GM19463 (cell line): ENCODE measurements around the gene PTPN4.
A peak's percentile ranks its signal among the peaks of the same experiment; 100 is the strongest.

Experiments used
- ATAC-seq: cut with Tn5 transposase; IDR thresholded peaks from one replicate; pipeline ENCODE4 v1.9.1; 2021; ENCODE audit warnings: mild to moderate bottlenecking, moderate library complexity; ENCODE audit not compliant: unreplicated experiment

The PTPN4 gene

DNA sequence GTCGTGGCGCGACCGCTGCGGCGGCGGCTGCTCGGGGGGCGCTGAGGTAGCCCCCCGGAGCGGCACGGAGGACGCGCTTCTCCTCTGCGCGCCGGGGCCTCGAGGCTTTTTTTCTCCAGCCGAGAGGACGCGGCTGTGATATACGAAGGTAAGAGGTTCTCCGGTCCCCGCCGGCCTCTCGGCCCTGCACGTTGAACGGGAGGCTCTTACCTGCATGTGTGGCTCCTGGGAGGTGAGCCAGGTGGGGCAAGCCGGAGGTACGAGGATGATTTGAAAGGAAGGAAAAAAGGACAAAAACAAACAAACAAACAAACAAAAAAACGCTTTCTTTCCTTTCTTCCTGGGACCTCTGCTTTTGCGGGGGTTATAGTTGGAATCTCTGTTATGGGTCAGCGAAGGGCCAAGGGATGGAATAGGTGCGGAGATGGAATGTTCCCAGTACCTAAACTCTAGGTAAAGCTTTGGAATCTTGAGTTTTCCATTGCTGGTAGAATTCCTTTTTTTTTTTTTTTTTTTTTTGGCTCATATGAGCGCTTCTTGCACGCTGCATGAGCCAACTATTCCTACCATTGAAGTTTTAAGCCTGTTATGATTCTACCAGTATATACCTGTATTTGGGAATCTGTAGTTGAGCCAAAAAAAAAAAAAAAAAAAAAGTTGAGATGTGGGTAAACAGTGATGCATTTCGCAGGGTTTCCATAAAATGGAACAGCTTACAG is 674 bp downstream of the PTPN4 start:
- ATAC-seq: peak; percentile 6

DNA sequence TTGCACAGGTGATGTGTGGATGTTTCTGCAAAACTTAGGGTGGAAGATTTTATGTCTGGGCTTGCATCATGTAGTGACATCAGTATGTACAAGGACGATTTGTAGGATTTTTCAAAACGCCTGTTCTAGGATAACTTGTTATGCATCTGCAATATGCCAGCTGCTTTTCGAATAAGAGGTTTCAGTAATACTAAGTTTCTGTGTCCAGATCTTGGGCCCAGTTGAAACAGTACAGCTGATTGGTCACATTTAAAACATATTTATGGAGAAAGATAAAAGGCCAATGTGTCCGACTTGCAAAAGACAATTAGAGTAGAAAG is 1.2 kb downstream of the PTPN4 start:
- ATAC-seq: no peak

DNA sequence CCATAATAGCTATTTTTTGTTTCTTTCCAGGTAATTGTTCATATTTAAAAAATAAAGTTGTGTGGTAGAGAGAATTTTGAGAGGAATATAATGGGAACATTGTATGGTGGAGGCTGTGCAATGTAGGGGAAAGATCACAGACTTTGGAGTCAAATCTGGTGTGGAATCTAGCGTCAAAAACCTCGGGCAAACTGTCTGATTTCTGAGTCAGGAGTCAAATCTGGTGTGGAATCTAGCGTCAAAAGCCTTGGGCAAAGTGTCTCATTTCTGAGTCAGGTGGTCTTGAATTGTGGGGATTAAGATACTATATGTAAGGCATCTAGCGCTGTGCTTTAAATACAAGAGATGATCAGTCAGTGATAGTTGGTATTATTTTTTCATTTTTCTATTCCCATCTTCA is 5.1 kb downstream of the PTPN4 start:
- no peak for ATAC-seq

DNA sequence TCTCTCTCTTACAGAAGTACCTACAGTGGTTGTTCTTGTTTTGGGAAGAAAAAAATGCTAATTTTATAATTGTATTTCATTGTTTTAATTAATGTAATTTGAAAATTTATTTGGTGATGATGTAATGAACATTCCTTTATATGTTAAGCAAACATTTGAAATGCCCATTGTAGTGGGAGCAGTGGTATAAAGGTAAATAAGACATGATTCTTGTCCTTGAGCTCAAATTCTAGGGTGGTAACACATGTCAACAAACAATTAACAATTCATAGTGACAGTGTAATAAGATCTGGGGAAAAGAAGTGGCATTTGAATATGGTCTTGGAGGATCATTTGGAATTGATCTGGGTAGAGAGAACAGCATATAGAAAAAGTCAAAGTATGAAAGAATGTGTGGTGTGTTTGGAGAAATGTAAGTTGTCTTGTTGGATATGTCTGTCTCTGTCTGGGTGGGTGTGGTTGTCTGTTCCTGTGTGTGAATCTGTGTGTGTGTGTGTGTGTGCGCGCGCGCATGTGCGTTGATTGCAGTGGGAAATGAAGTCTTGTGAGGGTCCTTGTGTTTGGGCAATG is 5.8 kb downstream of the PTPN4 start:
- no peak for ATAC-seq

DNA sequence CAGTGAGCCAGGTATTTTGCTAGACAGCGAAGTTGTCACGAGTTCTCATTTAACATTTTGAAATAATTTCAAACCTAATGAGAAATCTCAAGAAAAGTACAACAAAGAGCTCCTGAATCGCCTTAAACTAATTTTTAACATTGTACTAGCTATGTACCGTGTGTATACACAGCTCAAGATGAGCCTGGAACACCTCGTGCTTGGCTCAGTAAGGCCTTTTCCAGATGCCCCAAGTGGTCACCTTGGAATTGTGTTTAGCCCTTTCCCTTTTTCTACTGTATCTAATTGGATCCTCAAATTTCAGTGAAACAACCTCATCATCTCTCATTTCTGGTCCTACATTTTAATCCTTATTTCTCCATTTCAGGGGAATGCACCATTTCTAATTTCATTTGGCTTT is 7.2 kb downstream of the PTPN4 start:
- no peak for ATAC-seq

DNA sequence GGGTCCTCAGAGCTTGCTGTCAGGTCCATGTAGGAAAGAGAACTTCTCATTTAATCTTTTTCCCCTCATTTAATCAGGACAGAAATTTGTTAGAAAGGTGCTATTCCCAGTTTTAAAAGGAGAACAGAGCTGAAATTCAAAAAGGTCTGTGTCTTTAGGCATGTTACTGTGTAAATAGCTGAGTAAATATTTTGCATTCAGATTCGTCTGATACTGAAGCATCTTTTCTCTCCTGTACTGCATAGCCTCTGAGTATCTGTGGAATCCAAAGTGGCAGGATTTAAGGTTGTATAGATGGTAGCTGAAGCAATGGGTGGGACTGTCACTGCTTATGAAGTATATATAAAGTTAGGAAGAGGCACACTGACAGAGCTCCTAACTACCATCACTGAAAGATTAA is 9.0 kb downstream of the PTPN4 start:
- no peak for ATAC-seq

DNA sequence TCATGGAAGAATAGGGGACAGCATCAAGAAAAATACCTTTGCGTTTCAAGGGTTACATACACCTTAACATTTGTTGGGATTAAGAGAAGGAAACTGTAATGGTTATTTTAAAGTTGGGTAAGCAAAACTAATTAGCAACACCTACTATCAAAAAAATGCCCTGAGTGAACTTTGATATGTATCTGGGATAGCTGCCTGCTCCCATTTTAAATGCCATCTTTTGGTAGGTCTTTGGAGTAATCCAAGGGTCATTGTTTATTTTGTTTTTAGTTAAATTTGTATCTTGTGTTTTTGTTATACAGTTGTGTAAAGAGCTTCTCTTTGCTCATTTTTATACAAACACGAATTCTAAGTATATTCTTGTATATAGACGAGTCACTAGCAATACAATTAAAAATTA is 9.9 kb downstream of the PTPN4 start:
- ATAC-seq: no peak

DNA sequence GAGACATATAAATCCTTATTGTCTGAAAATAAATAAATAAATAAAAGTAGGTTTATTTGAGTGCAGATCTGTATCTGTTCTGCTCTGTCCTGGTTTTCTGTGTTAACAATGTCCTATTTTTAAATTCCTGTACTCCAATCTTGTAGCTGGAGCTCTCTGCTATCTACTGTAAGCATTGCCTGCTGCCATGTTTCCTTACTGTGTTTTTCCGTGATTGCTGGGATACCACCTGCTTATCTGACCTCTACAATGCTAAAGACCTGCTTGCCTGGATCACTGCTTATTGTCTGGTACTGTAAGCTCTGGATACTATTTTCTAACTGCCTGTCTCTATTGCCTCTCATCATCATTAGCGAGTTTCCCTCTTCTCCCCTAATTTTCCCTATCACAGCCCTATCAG is 11.6 kb downstream of the PTPN4 start:
- ATAC-seq: no peak

DNA sequence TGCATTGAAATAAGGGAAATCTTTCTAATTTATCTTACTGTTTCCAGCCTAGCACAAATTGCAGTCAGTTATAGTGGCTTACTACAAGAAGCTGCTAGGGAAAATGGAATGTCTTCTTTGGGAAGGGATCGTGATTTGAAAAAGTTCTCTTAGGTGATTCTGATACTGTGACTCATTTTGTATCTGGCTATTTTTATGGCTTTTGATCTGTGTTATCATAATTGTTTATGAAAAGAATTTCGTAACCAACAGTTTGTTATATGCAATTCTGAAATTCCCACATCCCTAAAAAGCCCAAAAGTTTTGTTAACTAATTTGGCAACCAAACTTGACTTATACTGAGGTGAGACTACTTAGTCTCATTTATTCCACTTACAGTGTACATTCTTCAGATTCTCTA is 12.4 kb downstream of the PTPN4 start:
- no peak for ATAC-seq

DNA sequence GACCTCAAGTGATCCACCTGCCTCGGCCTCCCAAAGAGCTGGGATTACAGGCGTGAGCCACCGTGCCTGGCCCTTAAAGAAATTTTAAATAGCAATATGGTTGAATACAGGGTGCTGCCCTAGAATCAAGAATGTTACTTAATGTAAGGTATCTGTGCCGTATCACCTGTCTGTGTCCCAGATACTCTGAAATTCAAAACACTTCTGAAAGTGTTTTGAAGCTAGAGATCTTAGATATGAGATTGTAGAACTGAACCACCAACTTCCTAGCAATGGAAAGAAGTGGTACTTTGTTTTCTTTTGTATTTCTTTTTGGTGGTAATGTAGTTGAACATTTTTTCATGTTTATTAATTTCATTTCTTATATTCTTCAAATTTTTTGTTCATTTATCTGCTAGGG is 13.0 kb downstream of the PTPN4 start:
- no peak for ATAC-seq

DNA sequence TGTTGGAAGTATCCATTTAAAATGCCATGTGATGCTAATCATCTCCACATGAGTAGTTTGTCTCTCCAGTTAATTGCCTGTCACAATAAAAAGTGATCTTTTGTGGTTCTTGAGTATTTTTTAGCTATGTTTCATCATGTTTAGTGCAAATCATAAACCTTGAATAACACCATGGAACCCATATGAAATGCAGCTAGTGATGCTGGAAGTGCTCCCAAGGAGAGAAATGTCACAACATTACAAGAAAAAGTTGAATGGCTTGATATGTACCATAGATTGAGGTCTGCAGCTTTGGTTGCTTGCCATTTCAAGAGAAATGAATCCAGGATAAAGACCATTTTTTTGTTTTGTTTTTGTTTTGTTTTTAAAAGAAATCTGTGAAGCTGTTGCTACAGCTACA is 14.3 kb downstream of the PTPN4 start:
- ATAC-seq: no peak

DNA sequence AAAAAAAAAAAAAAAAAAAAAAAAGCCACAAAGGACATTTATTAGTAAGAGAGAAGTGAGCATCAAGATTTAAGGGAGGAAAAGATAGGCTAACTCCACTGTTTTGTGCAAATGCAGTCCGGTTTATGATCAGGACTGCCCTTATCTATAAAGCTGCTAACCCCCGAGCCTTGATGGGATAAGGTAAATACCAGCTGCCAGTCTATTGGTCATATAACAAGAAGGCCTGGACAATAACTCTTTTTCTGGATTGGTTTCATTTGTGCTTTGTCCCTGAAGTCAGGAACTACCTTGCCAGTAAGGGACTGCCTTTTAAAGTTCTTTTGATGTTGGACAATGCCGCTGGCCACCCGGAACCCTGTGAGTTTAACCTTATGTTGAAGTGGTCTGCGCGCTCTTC is 15.4 kb downstream of the PTPN4 start:
- ATAC-seq: no peak

DNA sequence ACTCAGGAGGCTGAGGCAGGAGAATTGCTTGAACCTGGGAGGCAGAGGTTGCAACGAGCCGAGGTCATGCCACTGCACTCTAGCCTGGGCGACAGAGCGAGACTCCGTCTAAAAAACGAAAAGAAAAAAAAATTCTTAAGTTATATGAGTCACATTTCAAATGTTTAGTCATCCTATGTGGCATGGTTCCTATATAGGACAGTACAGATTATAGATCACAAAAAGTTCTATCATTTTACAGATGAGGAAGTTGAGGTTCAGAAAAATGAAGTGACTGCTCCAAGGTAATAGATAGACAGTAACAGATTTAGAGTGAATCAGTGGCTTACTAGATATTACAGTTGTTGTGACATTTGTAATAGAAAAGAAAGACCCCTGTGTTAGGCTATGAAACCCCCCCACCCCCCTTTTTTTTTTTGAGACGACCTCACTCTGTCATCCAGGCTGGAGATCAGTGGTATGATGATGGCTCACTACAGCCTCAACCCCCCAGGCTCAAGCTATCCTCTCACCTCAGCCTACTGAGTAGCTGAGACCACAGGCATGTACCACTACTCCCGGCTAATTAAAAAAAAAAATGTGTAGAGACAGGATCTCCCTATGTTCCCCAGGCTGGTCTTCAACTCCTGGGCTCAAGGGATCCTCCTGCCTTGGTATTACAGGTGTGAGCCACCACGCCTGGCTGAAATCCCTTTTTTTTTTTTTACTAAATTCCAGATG is 22.7 kb downstream of the PTPN4 start:
- ATAC-seq: no peak

DNA sequence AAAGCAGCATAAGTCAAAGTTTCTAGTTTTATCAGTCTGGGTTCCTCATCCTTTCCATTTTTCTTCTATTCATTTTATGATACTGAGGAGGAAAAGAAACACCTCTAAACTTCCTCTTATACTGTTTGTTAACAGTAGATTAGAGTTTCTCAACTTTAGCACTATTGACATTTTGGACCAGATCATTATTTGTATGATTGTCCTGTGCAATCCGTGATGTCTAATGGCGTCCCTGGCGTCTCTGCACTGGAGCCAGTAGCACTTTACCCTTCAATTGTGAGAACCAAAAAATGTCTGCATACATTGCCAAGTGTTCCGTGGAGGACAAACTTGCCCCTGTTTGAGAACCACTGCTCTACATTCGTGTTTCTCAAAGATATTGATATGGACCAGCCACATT is 25.2 kb downstream of the PTPN4 start:
- no peak for ATAC-seq

DNA sequence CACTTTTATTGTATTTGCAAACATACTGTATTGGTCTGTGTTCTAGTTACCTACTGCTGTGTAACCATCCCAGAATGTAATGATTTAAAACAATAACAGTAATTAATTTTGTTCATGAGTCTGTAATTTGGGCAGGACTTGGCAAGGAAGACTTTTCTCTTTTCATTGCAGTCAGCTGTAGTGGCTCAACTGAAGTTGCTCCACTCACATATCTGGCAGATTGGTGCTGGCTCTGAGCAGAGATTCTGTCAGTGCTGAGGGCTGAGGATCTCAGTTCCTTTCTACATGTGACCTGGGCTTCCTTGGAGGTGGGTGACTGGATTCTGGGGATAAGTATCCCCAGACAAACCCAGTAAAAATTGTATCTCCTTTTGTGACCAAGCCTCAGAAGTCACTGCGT is 26.6 kb downstream of the PTPN4 start:
- no peak for ATAC-seq

DNA sequence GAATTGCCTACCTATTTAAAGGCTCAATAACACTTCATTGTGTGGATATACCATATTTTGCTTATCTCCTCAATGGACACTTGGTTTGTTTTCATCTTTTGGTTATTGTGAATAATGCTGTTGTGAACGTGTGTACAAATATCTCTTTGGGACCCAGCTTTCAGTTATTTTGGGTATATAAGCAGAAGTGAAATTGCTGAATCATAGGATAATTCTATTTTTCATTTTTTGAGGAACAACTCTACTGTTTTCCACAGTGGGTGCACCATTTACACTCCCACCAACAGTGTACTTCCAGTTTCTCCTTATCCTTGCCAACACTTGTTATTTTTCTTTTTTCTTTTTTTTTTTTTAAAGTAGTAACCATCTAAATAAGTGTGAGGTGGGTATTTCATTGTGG is 29.0 kb downstream of the PTPN4 start:
- ATAC-seq: no peak

DNA sequence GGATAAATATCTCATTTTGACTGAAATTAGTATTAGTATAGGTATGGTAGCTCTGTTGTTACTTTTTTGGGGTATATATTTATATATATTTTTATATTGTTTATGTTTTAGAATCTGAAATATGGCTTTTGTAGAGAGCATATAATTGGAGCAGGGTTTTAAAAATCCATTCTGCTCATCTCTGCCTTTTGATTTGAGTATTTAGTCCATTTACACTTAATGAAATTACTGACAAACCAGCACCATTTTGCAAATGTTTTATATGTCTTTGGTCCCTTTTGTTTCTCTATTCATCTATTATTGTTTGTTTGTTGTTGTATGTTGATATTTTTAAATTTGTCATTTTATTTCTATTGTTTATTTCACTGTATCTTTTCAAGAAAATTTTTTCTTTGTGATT is 30.7 kb downstream of the PTPN4 start:
- no peak for ATAC-seq

DNA sequence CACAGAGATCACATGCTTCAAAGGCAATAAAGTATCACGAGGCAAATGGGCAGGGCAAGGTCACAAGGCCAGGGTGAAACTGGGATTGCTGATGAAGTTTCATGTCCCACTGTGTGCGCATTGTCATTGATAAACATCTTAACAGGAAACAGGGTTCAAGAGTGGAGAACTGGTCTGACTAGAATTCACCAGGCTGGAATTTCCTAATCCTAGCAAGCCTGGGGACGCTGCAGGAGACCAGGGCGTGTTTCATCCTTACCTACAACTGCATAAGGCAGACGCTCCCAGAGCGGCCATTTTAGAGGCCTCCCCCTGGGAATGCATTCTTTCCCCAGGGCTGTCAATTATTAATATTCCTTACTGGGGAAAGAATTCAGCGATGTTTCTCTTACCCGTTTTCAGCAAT is 33.2 kb downstream of the PTPN4 start:
- ATAC-seq: no peak

DNA sequence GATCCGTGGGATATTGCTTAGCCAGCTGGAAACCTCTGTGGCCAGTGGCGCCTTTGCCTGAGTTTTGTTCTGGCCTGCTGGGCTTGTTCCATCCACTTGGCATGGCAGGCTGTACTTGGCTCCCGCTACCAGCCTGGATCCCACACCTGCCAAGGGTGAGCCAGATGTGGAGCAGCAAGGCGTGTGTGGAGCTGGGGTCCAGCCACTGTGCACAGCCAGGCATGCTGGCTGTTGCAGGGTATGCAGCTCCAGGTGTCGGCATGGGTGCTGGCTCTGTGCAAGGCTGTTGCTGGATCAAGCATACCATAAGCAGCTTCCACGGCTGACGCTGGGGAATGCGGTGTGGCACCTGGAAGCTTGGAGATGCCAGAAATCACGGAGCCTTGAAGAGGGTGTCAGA is 34.5 kb downstream of the PTPN4 start:
- no peak for ATAC-seq

DNA sequence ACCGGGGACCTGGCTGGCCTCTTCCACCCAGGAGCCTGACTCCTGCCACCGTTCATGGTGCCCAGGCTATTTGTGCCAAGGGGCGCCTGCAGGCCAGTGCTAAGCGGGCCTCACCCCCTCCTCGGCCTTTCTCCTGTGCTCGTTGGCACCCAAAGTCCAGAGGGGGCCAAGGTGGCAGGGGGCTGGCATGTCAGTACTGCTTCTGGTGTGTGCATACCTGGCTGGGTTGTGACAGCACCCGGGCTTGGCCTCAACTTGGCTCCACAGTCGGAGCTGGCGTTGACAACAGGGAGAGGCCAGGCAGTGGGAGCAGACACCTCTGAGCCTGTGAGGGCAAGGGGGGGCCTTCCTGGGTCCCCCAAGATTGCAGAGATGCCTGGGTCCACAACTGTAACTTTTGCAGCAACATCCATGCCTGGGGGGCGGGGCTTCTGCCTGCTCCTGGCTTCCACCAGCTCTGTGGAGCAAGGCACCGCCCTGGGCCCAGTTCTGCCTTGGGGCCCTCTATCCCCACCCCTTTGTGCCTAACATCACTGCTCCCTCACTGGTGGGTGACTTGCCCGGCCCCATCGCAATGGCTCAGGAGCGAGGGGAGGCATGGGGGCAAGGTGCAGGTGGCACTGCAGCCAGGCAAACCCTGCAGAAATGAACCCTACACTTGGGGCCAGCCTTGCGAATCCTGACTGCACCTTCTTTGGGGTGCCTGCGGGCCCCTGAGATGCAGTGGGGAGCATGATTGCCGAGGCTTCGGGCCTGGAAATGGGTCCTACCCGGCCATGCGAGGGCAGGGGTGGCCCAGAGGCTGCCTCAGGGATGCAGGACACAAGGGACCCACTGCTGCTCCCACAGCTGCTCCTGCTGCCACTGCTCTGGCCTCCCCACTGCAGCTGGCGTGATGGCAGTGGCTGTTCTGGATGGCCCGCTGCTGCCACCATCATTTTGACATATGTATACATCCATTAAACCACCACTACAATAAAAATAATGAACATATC is 35.9 kb downstream of the PTPN4 start:
- ATAC-seq: no peak

DNA sequence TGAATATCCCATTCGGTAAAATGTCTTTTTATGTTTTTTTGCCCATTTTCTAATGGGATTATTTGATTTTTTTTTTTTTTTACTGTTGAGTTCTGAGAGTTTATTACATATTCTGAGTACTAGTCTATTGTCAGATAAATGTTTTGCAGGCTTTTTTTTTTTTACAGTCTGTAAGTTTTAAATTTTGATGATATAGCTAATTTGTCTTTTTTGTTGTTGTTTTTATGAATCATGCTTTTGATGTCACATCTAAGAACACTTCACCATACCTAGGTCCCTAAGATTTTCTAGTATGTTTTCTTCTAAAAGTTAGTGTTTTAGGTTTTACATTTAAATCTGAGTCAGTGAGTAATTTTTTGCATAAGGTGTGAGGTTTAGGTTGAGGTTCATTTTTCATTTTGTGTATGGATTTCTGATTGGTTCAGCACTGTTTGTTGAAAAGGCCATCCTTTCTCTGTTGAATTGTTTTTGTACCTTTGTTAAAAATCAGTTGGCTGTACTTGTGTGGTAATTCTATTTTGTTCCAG is 40.7 kb downstream of the PTPN4 start:
- no peak for ATAC-seq
